HEK293 (cell line): ENCODE results near the gene FBLN2.

Experiments
- GLI2 ChIP-seq: fragments of 450-650 bp; formaldehyde crosslinking; IDR thresholded peaks from 2 replicates; pipeline ENCODE4; 2017; ENCODE audit warnings: missing biosample characterization, missing genetic modification characterization, low read depth, borderline replicate concordance
- KLF1 ChIP-seq: fragments of 450-650 bp; formaldehyde crosslinking; IDR thresholded peaks from 2 replicates; pipeline ENCODE4 v1.5.1; 2016; ENCODE audit warnings: missing biosample characterization, missing genetic modification characterization
- YY1 ChIP-seq: fragments of 450-650 bp; formaldehyde crosslinking; IDR thresholded peaks from 2 replicates; pipeline ENCODE4 v1.5.1; 2018; ENCODE audit warnings: missing biosample characterization, missing genetic modification characterization
- ZNF10 ChIP-seq: fragments of 450-650 bp; formaldehyde crosslinking; IDR thresholded peaks from 2 replicates; pipeline ENCODE4 v1.5.1; 2017; ENCODE audit warnings: missing biosample characterization, missing genetic modification characterization
- ZNF157 ChIP-seq: fragments of 450-650 bp; formaldehyde crosslinking; IDR thresholded peaks from 2 replicates; pipeline ENCODE4 v1.5.1; 2016; ENCODE audit warnings: missing biosample characterization, missing genetic modification characterization
- ZNF184 ChIP-seq: fragments of 450-650 bp; IDR thresholded peaks from 2 replicates; pipeline ENCODE4 v1.5.1; 2018; ENCODE audit warnings: missing biosample characterization, mild to moderate bottlenecking, missing genetic modification characterization
- ZNF747 ChIP-seq: fragments of 450-650 bp; formaldehyde crosslinking; IDR thresholded peaks from 2 replicates; pipeline ENCODE4 v1.5.1; 2016; ENCODE audit warnings: missing biosample characterization, missing genetic modification characterization
- TF ChIP-seq, protein P1 (sequence below): fragments of 450-650 bp; formaldehyde crosslinking; IDR thresholded peaks from 2 replicates; pipeline ENCODE4 v1.5.1; 2016; ENCODE audit warnings: missing biosample characterization, missing genetic modification characterization
- TF ChIP-seq, protein P2 (sequence below): fragments of 450-650 bp; formaldehyde crosslinking; IDR thresholded peaks from 2 replicates; pipeline ENCODE4 v1.5.1; 2016; ENCODE audit warnings: missing biosample characterization, missing genetic modification characterization, borderline replicate concordance

DNA sequence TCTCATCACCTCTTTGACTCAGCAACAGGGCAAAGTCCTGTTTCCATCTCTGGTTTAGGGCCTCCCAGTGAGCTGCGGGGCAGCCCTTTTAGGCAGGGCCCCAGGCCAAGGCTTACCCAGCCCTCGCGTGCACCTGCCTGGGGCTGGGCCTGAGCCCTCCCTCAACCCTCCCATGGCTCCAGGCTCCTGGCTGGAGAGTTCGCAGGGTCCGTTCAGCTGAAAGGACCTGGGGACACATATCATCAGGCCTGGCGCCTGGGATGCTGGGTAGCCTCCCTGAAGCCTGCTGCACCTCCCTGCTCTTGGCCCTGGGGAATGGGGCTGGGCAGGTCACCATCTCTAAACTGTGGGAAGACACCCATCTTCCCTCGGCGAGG is 39.1 kb upstream of the FBLN2 start:
- TF ChIP-seq, protein P1, sequence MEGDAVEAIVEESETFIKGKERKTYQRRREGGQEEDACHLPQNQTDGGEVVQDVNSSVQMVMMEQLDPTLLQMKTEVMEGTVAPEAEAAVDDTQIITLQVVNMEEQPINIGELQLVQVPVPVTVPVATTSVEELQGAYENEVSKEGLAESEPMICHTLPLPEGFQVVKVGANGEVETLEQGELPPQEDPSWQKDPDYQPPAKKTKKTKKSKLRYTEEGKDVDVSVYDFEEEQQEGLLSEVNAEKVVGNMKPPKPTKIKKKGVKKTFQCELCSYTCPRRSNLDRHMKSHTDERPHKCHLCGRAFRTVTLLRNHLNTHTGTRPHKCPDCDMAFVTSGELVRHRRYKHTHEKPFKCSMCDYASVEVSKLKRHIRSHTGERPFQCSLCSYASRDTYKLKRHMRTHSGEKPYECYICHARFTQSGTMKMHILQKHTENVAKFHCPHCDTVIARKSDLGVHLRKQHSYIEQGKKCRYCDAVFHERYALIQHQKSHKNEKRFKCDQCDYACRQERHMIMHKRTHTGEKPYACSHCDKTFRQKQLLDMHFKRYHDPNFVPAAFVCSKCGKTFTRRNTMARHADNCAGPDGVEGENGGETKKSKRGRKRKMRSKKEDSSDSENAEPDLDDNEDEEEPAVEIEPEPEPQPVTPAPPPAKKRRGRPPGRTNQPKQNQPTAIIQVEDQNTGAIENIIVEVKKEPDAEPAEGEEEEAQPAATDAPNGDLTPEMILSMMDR (tag by site-specific recombination): no peak
- no peak for TF ChIP-seq ZNF184 (tag by site-specific recombination)
- TF ChIP-seq KLF1: no peak
- TF ChIP-seq ZNF10 (tag by site-specific recombination): no peak
- TF ChIP-seq ZNF157 (tag by site-specific recombination): no peak
- TF ChIP-seq ZNF747 (tag by site-specific recombination): no peak
- TF ChIP-seq, protein P2, sequence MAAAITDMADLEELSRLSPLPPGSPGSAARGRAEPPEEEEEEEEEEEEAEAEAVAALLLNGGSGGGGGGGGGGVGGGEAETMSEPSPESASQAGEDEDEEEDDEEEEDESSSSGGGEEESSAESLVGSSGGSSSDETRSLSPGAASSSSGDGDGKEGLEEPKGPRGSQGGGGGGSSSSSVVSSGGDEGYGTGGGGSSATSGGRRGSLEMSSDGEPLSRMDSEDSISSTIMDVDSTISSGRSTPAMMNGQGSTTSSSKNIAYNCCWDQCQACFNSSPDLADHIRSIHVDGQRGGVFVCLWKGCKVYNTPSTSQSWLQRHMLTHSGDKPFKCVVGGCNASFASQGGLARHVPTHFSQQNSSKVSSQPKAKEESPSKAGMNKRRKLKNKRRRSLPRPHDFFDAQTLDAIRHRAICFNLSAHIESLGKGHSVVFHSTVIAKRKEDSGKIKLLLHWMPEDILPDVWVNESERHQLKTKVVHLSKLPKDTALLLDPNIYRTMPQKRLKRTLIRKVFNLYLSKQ: no peak
- TF ChIP-seq GLI2 (tag by site-specific recombination): no peak
- no peak for TF ChIP-seq YY1 (tag by site-specific recombination)
